HG03469 (cell line): ENCODE data around the gene NHSL1.

ENCODE experiments used
- ATAC-seq: cut with Tn5 transposase; IDR thresholded peaks from one replicate; pipeline ENCODE4 v1.9.1; 2021; ENCODE audit warnings: mild to moderate bottlenecking, moderate library complexity, moderate number of reproducible peaks; ENCODE audit not compliant: unreplicated experiment

Gene NHSL1

DNA sequence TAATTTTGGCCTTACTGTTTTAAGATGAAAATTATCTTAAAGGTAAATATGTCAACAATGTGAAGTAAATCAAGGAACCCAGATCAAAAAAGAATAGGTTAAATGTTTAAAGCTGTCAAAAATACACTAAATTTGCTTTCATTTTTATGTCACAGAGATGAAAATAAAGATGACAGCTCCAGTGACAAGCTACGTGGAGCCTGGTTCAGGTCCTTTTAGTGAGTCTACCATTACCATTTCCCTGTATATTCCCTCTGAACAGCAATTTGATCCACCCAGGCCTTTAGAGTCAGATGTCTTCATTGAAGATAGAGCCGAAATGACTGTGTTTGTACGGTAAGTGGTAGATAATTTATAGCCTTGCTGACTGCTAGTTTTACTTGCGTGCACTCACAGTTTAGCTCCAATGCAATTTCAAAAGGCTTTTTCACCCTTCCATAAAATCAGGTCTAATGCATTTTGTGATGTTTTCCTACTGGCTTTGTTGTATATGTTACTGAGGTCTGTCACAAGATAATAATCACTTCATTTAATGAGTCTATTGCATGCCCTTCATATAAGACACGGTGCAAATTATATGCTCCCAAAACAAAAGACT, 93.4 kb downstream of the NHSL1 start:
- no peak for ATAC-seq

DNA sequence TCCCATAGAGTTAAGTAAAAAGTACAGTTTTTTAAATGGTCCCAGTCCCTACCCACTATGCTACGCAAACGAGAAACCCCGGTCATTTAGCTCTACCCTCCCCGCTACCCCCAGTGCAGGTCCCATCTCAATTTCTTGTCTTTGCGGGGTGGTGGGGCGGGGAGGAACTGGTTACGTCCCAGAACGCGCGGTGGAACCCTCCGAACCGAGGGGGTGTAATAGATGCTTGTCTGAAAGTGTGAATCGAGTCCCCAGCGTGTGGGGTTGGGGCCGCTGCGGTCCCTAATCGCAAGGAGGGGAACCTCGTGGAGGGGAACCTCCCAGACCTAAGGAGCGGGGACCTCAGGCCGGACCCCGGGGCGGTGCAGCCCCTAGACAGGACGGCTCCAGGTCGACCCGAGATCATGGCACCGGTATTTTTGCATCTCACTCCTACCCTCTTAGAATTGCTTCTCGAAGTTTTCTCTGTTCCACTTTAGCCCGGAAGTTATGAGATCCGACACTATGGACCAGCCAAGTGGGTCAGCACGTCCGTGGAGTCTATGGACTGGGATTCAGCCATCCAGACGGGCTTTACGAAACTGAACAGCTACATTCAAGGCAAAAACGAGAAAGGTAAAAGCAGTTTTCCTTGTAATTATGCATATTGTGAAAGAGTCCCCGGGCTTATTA, 94.5 kb downstream of the NHSL1 start:
- ATAC-seq = no peak

DNA sequence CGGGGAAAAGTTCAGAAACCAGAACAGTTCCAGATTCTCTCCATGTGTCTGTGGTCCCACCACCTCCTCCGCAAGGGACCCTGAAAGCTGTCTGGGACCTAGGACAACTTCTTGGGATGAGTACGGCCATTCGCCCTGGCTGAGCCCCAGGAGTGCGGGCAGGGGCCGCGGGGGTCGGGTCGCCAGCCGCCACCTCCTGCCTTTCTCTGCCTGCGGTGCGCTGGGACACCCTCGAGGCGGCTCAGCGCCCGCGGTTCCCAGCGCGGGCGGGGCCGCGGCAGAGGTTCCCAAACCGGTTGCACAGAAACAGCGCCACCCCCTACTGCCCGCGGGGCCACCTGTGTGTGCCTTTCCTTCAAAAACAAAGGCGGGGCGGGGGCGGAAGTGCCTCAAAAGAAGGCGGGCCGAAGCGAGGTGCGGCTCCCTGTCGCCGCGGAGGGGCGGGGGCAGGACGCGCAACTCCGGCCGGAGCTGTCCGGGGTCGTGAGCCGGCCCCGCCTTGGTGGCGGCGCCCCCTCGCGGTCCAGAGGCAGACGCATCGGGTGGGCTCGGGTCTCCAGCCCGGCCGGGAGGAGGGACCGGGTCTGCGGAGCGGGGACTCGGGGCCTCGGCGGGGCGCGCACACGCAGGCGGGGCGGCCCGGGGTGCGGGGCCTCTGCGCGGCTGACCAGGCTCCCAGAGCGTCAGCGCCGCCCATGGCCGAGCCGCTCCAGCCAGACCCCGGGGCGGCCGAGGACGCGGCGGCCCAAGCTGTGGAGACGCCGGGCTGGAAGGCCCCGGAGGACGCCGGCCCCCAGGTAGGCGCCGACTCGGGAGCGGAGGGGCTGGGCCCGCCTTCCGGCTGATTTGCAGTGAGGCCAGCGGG, 95.3 kb downstream of the NHSL1 start, which contains the start of gene HEBP2:
Gene HEBP2, plus strand, starts transcription at position 423 of the 865 bp plus-strand sequence. Its CDS starts 273 bp downstream, at position 696.
- ATAC-seq = peak; percentile 61

DNA sequence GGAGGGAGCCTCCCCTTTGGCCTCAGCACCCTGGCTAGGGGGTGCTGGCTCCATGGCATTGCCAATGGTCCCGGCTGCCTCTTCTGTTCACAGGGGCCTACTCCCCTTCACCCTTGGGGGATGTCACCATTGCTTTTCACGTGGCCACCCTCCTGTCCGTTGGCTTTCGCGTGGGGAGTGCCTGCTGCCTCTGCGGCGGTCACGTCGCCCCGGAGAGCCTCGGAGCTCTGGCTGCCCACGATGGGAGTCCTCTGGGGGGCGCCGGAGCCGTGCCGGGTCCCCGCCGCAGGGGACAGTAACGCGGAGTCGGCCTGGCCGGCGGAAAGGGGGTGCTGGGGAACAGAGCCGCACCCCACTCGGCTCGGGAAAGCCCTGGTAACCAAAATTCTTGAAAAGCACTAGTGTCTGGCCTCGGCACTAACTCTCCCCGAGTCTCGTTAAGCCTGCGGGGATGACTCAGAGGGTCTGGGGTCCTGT, 95.9 kb downstream of the NHSL1 start:
- no peak for ATAC-seq

DNA sequence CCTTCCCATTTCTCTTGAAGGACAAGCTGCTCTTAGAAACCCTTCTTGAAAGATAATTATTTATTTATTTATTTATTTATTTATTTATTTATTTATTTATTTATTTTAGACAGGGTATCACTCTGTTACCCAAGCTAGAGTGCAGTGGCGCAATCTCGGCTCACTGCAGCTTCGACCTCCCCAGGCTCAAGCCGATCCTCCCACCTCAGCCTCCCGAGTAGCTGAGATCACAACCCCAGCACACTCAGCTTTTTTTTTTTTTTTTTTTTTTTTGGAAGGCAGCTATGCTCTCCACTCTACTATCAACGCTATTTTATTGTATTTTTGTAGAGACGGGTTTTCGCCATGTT, 96.5 kb downstream of the NHSL1 start:
- no peak for ATAC-seq

DNA sequence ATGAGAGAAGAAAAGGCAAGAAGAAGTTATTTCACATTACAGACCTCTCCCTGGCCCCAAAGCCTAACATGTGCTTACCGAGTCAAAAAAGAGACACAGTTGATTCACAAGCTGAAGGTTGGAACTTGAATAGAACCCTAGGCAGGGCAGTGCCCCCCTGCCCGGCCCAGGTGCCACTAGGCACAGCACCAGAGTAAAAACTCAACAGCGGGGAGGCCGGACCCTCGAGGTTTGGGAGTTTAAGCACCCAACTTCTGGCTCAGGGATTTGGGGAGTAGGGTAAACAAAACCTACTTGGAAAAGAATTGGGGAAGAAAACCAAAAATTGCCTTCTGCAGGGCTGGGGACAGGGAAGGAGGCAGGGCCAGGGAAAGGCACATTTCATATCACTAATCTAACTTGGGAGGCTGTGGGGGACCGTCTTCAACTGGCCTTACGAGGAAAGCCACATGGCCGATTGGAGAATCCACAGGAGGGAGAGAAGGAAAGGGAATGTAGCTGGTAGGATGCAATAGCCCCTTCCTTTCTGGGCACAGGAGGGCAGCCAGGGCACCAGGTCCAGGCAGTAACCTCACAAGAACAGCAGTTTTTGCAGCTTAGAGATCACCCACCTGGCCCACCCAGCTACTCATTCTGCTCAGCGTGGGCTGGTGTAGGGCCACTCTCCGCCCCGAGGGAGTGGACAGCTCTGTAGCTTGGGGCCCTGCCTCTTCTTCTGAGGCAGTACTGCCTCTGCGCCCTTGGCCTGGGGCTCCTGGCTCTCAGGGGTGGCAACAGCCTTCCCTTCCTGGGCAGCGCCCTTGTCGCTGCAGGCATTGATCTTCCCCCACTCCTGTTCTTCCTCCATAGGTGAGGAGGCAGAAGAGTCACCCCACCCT, 97.1 kb downstream of the NHSL1 start:
- no peak for ATAC-seq

DNA sequence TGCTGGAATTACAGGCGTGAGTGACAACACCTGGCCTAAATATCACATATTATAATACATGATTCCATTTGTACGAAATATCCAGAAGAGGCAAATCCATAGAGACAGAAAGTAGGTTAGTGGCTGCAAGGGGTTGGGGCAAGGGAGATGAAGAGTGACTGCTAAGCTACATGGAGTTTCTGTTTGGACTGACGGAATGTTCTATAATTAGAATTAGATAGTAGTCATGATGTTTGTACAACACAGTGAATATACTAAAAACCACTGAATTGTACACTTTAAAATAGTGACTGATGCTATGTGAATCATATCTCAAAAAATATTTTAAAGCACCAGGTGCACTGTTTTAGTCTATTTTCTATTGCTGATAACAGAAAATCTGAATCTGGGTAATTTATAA, 99.0 kb downstream of the NHSL1 start:
- ATAC-seq = no peak

DNA sequence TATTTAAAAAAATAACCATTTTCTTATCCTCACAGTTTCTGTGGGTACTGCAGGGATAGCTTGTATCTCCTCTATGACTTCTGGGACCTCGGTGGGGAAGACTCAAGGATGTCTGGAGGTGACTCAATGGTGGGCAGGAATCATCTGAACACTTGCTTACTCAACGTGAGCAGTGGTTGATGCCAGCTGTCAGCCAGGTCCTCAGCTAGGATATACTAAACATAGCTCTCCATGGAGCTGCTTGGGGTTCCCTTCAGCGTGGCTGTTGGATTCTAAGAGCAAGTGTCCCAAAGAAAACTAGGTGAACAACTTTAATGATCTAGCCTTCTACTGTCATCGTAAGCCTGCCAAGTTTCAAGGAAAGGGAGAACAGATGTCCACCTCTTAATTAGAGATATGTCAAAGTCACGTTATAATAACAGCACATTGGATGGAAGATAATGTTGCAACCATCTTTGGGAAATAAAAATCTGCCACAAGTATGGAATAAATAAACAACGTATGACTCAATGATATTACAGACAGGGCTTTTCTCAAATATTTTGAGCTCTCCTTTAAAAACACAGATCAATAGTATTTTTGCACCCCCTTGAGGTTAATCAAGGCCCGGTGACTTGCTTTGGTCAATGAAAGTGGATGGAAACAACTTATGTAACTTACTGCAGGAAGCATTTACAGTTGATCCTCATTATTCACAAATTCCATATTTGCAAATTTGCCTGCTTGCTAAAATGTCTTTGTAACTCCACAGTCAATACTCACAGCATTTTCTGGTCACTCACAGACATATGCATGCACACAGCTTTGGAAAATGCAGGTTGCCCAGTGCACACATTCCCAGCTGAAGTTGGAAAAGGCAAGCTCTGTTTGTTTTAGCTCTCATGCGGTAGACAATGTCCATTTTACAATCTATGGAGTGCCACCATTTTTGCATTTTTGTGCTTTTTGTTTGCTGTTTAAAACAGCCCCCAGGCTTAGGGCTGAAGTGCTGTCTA, 101.9 kb downstream of the NHSL1 start:
- ATAC-seq = no peak

DNA sequence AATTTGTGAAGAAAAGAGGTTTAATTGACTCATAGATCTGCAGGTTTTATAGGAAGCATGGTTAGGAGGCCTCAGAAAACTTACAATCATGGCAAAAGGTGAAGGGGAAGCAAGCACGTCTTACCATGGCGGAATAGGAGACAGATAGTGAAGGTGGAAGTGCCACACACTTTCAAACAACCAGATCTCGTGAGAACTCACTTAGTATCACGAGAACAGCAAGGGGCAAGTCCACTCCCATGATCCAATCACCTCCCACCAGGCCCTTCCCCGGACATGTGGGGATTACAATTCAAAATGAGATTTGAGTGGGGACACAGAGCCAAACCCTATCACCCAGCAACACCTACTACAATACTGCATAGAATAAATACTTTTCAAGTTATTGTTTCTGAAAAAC, 102.6 kb downstream of the NHSL1 start:
- ATAC-seq = no peak

DNA sequence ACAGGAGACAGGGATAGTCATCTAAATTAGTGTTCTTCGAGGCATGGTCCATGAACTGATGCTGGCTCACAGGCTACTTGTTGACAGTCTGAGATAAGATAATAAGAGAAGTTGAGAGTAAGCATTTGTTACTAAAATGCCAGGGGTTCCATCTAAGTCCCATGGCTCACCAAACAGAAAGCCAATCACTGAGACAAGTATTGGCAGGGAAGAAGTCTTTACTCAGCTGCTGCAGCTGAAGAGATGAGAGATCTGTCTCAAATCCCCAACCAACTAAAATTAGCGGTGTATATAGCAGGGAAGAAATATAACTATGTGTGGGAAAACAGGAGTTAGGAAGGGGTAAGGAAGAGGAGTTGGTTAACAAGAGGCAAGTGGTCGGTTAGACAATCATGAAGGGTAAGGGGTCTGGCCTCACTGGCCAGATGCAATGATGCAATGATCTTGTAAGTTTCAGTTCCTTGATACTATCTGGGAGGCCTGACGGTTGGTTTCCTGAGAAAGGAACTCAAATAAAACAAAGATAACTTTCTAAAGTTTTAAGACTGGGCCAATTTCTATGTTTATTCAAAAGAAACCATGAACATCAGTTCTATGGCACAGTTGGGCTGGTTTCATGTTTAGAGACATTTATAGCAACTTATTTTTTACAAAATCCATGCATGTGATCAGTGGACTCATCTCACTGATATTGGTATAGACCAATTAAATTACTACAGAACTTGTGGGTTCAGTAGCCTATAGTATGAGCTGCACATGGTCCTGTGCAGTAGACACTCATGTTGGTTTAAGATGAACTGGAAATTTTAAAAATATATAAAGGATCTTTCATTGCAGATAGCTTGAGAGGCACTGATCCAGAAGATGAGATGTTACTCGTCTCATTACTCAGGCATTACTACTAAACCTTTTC, 105.2 kb downstream of the NHSL1 start:
- no peak for ATAC-seq

DNA sequence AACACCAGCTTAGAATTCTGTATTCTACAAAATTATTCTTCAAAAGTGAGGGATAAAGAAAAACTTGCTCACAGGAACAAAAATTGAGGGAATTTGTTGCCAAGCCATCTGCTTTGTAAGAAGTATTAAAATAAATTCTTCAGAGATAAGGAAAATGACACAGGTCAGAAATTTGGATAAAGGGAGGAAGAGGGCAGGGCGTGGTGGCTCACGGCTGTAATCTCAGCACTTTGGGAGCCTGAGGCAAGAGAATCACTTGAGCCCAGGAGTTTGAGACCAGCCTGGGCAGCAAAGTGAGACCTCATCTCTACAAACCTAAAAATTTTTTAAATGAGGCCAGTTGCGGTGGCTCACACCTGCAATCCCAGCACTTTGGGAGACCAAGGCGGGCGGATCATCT, 109.7 kb downstream of the NHSL1 start:
- no peak for ATAC-seq

DNA sequence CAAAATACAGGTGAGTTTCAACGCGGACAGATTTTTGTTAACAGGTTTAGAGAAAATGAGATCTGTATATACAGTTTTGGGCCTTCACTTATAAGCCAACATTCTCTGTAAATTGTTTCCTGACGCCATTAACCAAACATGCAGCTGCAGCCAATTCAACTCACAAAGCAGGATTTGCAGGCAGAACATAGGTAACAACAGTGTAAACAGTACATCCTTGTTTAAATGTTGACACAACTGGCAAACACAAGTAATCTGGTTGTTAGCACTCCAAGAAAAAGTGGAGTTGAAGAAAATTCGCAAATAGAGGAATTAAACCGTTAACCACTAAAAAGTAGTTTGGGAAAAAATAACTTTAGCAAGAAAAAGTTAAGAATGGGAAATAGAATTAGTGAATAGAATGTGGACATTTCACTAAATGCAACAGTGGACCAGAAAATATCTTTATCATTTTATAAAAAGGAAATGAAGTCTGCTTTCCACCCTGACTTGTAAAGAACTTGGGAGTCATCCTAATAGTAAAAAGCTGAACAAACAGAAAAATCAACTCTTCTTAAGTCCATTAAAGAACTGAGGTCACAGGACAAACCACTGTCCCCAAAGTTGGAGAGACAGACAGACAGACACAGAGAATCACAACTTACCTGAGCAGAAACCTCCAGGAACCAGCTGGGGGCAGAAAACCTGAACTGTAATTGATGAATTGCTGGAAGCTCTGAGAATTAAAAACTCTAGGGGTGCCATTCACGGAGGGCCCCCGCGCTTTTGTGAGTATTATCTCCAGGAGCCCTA, 111.5 kb downstream of the NHSL1 start:
- no peak for ATAC-seq

DNA sequence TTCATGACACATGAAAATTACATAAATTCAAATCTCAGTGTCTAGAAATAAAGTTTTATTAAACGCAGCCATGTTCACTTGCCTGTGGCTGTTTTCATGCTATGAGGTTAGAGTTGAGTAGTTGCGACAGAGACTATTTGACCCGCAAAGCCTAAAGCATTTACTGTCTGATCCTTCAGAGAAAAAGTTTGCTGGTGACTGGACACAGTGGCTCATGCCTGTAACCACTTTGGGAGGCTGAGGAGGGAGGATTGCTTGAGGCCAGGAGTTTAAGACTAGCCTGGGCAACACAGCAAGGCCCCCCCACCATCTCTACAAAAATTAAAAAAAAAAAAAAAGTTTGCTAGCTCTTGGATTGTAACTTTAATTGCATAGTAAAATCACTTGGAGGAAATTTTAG, 112.4 kb downstream of the NHSL1 start:
- no peak for ATAC-seq

DNA sequence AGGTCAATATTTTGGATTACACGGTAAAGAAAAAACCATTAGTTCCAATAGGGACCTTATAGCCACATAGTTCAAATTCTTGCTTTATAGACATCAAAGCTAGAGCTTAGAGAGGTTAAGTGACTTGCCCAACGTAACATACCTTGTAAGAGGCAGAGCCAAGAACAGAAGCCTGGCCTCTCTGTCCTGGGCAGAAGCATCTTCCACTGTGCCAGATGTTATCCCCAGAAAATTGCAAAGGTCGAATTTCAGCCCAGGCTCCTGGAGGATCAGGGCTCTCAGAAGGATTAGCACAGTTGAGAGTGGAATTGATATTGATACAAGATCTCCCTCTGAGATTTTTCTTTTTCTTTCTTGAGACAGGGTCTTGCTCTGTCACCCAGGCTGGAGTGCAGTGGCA, 115.5 kb downstream of the NHSL1 start:
- ATAC-seq = no peak

DNA sequence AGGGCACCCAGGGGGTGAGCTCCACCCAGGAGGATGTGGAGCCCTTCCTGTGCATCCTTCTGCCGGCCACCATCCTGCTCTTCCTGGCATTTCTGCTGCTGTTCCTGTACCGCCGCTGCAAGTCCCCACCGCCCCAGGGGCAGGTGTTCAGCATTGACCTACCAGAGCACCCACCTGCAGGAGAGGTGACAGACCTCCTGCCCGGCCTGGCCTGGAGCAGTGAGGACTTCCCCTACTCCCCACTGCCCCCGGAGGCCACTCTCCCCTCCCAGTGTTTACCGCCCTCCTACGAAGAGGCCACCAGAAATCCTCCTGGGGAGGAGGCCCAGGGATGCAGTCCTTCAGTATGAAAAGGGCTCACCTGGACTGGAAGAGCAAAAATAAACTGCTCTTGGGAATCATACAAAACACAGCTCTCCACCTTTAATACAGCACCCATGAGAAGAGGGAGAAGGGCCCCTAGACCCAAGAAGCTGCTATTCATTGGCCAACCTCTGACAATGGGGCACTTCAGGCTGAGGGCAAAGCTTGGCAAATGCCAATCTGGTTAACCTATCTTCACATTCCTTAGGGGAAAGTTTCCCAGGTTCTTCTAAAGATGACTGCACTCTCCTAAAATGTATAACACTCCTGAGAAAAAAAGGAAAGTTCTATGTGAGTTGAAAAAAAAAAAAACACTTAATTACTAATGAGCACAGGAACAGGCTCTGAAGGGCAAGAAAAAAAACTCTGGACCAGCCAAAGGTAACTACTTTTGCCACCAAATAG, 116.6 kb downstream of the NHSL1 start:
- no peak for ATAC-seq

DNA sequence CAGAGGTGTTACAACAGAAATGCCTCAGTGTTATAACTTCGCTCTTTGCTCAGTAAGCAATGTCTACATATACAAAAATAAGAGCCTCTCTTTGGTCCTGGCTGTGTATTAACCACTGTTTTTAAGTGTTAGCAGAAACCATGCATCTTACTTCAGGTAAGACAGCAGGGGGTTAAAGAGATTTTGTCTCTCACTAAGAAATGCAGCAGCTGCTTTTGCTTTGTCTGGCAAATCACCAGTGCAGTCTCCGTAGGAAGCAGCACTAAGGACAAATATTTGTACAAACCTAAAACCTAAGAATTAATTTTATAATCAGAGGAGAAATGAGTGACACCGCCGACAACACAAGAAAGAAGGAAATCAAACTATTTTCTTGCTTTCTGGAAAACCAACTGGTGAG, 120.8 kb downstream of the NHSL1 start:
- ATAC-seq = no peak

DNA sequence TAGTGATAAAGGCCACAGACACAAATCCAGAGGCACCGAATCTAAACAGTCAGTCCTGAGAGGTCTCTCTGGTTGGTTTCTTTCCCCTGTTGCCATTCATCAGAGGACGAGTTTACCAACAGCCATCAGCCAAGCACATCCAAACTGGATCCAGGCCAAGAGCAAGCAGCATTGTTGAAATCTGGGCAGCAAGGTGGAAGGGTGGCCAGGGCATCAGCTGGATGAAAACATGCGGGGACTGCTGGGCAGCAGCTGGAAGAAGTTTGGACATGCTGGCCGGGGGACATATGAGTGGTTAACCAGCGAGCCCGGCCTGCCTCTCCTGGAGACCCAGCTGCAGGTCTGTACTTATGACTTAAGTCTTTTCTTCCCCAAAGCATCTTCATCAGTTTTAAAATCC, 121.5 kb downstream of the NHSL1 start, which contains the start of gene SMIM28:
Gene SMIM28, plus strand, starts transcription at position 62 of the 400 bp plus-strand sequence. Its CDS starts 168 bp downstream, at position 230.
- no peak for ATAC-seq
